Measurements from ENCODE around the gene RNF214.

DNA sequence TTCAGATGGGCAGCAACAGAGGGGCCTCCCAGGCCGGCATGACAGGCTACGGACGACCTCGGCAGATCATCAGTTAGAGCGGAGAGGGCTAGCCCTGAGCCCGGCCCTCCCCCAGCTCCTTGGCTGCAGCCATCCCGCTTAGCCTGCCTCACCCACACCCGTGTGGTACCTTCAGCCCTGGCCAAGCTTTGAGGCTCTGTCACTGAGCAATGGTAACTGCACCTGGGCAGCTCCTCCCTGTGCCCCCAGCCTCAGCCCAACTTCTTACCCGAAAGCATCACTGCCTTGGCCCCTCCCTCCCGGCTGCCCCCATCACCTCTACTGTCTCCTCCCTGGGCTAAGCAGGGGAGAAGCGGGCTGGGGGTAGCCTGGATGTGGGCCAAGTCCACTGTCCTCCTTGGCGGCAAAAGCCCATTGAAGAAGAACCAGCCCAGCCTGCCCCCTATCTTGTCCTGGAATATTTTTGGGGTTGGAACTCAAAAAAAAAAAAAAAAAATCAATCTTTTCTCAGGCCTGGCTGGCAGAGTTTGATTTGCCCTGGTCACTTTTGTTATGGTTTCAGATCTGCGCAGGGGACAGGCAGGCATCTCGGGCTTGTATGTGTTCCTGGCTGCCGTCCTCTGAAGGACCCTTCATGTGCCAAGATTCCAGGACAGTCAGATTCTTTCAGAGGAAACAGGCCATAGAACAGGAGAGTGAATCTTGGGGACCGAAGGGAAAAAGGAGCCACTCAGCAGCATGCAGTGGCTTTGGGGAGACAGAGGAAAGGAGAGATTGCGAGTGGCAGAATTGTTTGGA, 28.0 kb upstream of the RNF214 start:
- no peak for TF ChIP-seq TAF1 (IDR thresholded peaks at IDR 0.05; ENCODE audit: low read depth, low read length)
- TF ChIP-seq POLR2AphosphoS5 (IDR thresholded peaks at IDR 0.05; ENCODE audit: low read depth, low read length), result no peak
- TF ChIP-seq POLR2A (IDR thresholded peaks at IDR 0.05; ENCODE audit: low read depth, low read length), result no peak
- TF ChIP-seq SPI1 (IDR thresholded peaks at IDR 0.05; ENCODE audit: low read depth, low read length), result no peak
- no peak for TF ChIP-seq PAX5 (IDR thresholded peaks at IDR 0.05; ENCODE audit: insufficient read depth, low read length, severe bottlenecking)
